ENCODE results near the gene CGB8. TPM values are rescaled to one million over a fixed set of nuclear protein-coding genes. Genes with fewer than 3 reads are reported as not detected.
A peak's percentile ranks its signal among the peaks of the same experiment; 100 is the strongest.
"Not testable (repeated sequence)": the region's sequence is repeated elsewhere in the genome, so short reads cannot be mapped to it uniquely, and the experiment has no call there.

Gene CGB8
- total RNA-seq, 1 donor from 2014 or later: not detected

GRCh38 chr19:49065905-49066512 is 17.1 kb upstream of the CGB8 start:
- intact Hi-C loops (cut with DNase I): no loop called here
- no peak for DNase-seq (ENCODE audit: low spot score)

- no peak for DNase-seq (ENCODE audit: low spot score)
- intact Hi-C loops (cut with DNase I): no loop called here
These were observed 16.1 kb upstream of the CGB8 start, which contains the start of gene NTF4 for GRCh38 chr19:49064768-49065611. NTF4 (minus strand) TSS chr19:49064818; CDS start chr19:49061997, 2,821 bp downstream.

- intact Hi-C loops (cut with DNase I): no loop called here
- no peak for DNase-seq (ENCODE audit: low spot score)
These were observed 15.2 kb upstream of the CGB8 start for GRCh38 chr19:49064029-49064629.

- DNase-seq (ENCODE audit: low spot score): no peak
- intact Hi-C loops (cut with DNase I): no loop called here
These were observed 12.5 kb upstream of the CGB8 start for GRCh38 chr19:49061445-49061844.

GRCh38 chr19:49061000-49061399 is 12.1 kb upstream of the CGB8 start:
- no peak for DNase-seq (ENCODE audit: low spot score)
- intact Hi-C loops (cut with DNase I): no loop called here

GRCh38 chr19:49059053-49059452 is 10.1 kb upstream of the CGB8 start:
- DNase-seq (ENCODE audit: low spot score): no peak
- intact Hi-C loops (cut with DNase I): no loop called here

GRCh38 chr19:49058562-49058961 is 9.7 kb upstream of the CGB8 start:
- intact Hi-C loops (cut with DNase I): no loop called here

GRCh38 chr19:49057636-49058234 is 8.8 kb upstream of the CGB8 start, which contains the start of gene CGB7:
CGB7 (minus strand) TSS chr19:49057749; CDS start chr19:49055375, 2,374 bp downstream.
- DNase-seq (ENCODE audit: low spot score): peak; percentile 79
- intact Hi-C loops (cut with DNase I): no loop called here

More at GRCh38 chr19:49058562-49058961, 9.7 kb upstream of the CGB8 start:
- no peak for DNase-seq (ENCODE audit: low spot score)

- DNase-seq (ENCODE audit: low spot score); intact Hi-C loops (cut with DNase I): not testable (repeated sequence)
These were observed 8.1 kb upstream of the CGB8 start for GRCh38 chr19:49056902-49057596.

- DNase-seq (ENCODE audit: low spot score): no peak
- intact Hi-C loops (cut with DNase I): no loop called here
These were observed 7.4 kb upstream of the CGB8 start for GRCh38 chr19:49056101-49056901.

GRCh38 chr19:49050376-49051033 is 1.6 kb upstream of the CGB8 start:
- intact Hi-C loops (cut with DNase I); DNase-seq (ENCODE audit: low spot score): not testable (repeated sequence)

GRCh38 chr19:49049834-49050233 is 923 bp upstream of the CGB8 start:
- intact Hi-C loops (cut with DNase I); DNase-seq (ENCODE audit: low spot score): not testable (repeated sequence)

GRCh38 chr19:49043548-49043947 is 5.4 kb downstream of the CGB8 start, which contains the start of gene CGB5:
CGB5 (plus strand) TSS chr19:49043848; CDS start chr19:49044210, 362 bp downstream.
- DNase-seq (ENCODE audit: low spot score); intact Hi-C loops (cut with DNase I): not testable (repeated sequence)

GRCh38 chr19:49042666-49043065 is 6.2 kb downstream of the CGB8 start:
- intact Hi-C loops (cut with DNase I); DNase-seq (ENCODE audit: low spot score): not testable (repeated sequence)

- no peak for DNase-seq (ENCODE audit: low spot score)
- intact Hi-C loops (cut with DNase I): no loop called here
These were observed 6.7 kb downstream of the CGB8 start for GRCh38 chr19:49042177-49042576.

GRCh38 chr19:49039736-49040135 is 9.2 kb downstream of the CGB8 start:
- DNase-seq (ENCODE audit: low spot score); intact Hi-C loops (cut with DNase I): not testable (repeated sequence)

- DNase-seq (ENCODE audit: low spot score); intact Hi-C loops (cut with DNase I): not testable (repeated sequence)
These were observed 10.2 kb downstream of the CGB8 start for GRCh38 chr19:49038557-49039276.

Measured in cardiac septum (tissue), 1 donor.